ENCODE measurements around the gene AMFR. TPM values are rescaled to one million over a fixed set of nuclear protein-coding genes. Genes with fewer than 3 reads are reported as not detected.

The AMFR gene
- total and polyA plus RNA-seq, 4 donors, result 43.3 to 309 (median 98.4) TPM

DNA sequence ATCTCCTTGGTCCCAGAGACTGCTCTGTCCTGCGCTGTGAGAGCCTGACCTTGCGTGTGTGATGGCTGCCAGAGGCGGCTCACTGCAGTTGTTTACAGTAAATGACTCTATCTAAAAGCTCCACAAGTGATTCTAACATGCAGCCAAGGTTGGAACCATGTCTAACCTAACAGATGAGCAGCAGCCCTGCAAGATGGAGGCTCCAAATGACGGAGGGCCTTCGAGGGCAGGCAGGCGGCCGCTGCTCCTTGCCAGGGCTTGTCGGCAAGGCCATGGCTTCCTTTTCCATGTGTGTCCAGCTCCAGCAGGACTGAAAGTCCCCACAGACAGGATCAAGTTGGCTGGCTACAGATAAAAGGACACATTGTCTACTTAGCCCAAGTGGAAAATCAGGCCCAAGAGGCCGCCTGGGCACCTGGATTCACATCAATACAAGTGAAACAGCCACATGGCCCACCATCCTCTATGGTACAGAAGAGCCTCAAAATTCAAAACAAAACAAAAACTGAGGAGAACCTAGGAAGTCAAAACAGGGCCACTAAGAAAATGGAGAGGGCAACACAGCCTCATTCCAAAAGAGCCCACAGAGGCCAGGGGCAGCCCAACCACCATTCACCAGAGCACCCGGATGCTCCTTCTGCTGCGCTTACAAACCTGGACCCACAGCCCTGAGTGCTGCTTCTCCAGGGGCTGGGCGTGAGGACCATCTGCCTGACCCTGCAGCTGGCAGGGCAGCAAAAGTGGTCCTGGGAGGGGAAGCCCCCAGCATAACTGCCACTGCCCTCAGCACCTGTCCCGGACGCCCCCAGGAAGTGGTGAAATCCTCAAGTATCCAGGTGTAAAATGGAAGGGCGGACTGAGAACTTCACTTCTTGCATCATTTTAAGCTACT lies 65.0 kb downstream of the AMFR start:
- 96% methylated on average over 15 of the region's 15 CpGs for WGBS
- peaks cover 0 to 9% (median 5%) of the 10 kb centered on the region in 4 donors for H3K4me1 ChIP-seq (ENCODE audit: control insufficient read depth in 4 of 4, insufficient read depth in 4 of 4, low read length in 3 of 4)
- H3K36me3 ChIP-seq (ENCODE audit: control insufficient read depth in 4 of 4, insufficient read depth in 3 of 4, low read depth in 1 of 4, low read length in 3 of 4), result peaks cover 9 to 27% (median 15%) of the 10 kb centered on the region in 4 donors
- H3K4me3 ChIP-seq (ENCODE audit: low read depth in 1 of 3, low read length in 3 of 3), result no peak overlapping the region
- H3K9ac ChIP-seq (ENCODE audit: low read depth in 1 of 2, low read length in 2 of 2), result no peak overlapping the region
- TF ChIP-seq, protein P1, sequence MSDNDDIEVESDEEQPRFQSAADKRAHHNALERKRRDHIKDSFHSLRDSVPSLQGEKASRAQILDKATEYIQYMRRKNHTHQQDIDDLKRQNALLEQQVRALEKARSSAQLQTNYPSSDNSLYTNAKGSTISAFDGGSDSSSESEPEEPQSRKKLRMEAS (IDR thresholded peaks at IDR 0.05), result no peak
- no peak overlapping the region for H3K27ac ChIP-seq (ENCODE audit: low read depth in 1 of 2, low read length in 2 of 2)
- peak; percentile 20 for DNase-seq (ENCODE audit: low spot score)
- H3K9me3 ChIP-seq (ENCODE audit: control insufficient read depth in 4 of 4, low read length in 3 of 4), result no peaks in the 10 kb centered on the region
- no peaks in the 10 kb centered on the region for H3K27me3 ChIP-seq (ENCODE audit: control insufficient read depth in 4 of 4, insufficient read depth in 4 of 4, low read length in 3 of 4)

DNA sequence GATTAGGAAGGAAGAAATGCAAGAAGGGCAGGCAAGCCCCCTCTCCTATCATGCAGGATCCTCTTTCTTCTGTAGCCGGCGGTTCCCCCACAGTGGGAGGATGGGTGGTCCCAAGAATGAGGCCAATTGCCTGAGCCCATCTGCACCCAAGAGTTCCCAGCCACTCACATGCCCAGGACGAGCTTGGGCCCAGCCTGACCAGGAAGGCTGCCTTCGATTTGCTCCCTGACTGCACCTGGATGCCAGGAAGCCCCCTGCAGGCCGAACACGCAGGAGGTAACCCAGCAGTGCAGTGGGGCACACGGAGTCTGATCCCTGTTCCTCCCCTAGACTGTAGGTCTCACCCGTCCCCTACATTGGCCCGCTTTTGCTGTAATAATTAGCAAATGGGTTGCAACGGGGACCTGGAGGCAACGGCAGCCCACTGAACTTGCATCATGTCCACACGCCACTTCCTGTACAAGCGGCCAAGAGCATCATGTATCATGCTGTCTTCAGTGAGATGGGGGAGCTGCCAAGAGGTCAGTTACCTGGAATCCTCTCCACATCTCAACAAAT lies 67.5 kb downstream of the AMFR start:
- no peak for DNase-seq (ENCODE audit: low spot score)
- Histone ChIP-seq H3K9me3 (ENCODE audit: control insufficient read depth in 4 of 4, low read length in 3 of 4) (no peaks in the 10 kb centered on the region), H3K36me3 (ENCODE audit: control insufficient read depth in 4 of 4, insufficient read depth in 3 of 4, low read depth in 1 of 4, low read length in 3 of 4) (peaks cover 3 to 13% (median 6%) of the 10 kb centered on the region in 4 donors), H3K4me1 (ENCODE audit: control insufficient read depth in 4 of 4, insufficient read depth in 4 of 4, low read length in 3 of 4) (peaks cover 0 to 9% (median 5%) of the 10 kb centered on the region in 4 donors), H3K27me3 (ENCODE audit: control insufficient read depth in 4 of 4, insufficient read depth in 4 of 4, low read length in 3 of 4) (no peaks in the 10 kb centered on the region), H3K4me3 (ENCODE audit: low read depth in 1 of 3, low read length in 3 of 3) (no peak overlapping the region), H3K9ac (ENCODE audit: low read depth in 1 of 2, low read length in 2 of 2) (no peak overlapping the region), H3K27ac (ENCODE audit: low read depth in 1 of 2, low read length in 2 of 2) (no peak overlapping the region)
- 85% methylated on average over 13 of the region's 13 CpGs for WGBS
- TF ChIP-seq FOXA1 (IDR thresholded peaks at IDR 0.05) (no peak), FOXA2 (IDR thresholded peaks at IDR 0.05) (no peak), EGR1 (IDR thresholded peaks at IDR 0.05; ENCODE audit: low read depth in 2 of 2) (no peak), TAF1 (conservative IDR thresholded peaks at IDR 0.05) (no peak), HNF4G (IDR thresholded peaks at IDR 0.05) (no peak), NR2F2 (IDR thresholded peaks at IDR 0.05) (no peak), YY1 (IDR thresholded peaks at IDR 0.05) (no peak), JUND (IDR thresholded peaks at IDR 0.05) (no peak)
- TF ChIP-seq, protein P2, sequence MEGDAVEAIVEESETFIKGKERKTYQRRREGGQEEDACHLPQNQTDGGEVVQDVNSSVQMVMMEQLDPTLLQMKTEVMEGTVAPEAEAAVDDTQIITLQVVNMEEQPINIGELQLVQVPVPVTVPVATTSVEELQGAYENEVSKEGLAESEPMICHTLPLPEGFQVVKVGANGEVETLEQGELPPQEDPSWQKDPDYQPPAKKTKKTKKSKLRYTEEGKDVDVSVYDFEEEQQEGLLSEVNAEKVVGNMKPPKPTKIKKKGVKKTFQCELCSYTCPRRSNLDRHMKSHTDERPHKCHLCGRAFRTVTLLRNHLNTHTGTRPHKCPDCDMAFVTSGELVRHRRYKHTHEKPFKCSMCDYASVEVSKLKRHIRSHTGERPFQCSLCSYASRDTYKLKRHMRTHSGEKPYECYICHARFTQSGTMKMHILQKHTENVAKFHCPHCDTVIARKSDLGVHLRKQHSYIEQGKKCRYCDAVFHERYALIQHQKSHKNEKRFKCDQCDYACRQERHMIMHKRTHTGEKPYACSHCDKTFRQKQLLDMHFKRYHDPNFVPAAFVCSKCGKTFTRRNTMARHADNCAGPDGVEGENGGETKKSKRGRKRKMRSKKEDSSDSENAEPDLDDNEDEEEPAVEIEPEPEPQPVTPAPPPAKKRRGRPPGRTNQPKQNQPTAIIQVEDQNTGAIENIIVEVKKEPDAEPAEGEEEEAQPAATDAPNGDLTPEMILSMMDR (IDR thresholded peaks at IDR 0.05; ENCODE audit: low read depth, low read length, missing input control), result no peak
- TF ChIP-seq, protein P3, sequence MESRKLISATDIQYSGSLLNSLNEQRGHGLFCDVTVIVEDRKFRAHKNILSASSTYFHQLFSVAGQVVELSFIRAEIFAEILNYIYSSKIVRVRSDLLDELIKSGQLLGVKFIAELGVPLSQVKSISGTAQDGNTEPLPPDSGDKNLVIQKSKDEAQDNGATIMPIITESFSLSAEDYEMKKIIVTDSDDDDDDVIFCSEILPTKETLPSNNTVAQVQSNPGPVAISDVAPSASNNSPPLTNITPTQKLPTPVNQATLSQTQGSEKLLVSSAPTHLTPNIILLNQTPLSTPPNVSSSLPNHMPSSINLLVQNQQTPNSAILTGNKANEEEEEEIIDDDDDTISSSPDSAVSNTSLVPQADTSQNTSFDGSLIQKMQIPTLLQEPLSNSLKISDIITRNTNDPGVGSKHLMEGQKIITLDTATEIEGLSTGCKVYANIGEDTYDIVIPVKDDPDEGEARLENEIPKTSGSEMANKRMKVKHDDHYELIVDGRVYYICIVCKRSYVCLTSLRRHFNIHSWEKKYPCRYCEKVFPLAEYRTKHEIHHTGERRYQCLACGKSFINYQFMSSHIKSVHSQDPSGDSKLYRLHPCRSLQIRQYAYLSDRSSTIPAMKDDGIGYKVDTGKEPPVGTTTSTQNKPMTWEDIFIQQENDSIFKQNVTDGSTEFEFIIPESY (IDR thresholded peaks at IDR 0.05), result no peak
- TF ChIP-seq, protein P4, sequence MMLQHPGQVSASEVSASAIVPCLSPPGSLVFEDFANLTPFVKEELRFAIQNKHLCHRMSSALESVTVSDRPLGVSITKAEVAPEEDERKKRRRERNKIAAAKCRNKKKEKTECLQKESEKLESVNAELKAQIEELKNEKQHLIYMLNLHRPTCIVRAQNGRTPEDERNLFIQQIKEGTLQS (IDR thresholded peaks at IDR 0.05), result no peak

Data from liver (tissue), 9 donors.